ENCODE data around the gene NDOR1. TPM values are rescaled to one million over a fixed set of nuclear protein-coding genes. Genes with fewer than 3 reads are reported as not detected.

NDOR1 gene
- 12.5 to 19.9 TPM (median 19.0 TPM) in 5 replicates for total RNA-seq (2022; extraction: Qiagen RNA extraction; ENCODE audit: low read depth)

DNA sequence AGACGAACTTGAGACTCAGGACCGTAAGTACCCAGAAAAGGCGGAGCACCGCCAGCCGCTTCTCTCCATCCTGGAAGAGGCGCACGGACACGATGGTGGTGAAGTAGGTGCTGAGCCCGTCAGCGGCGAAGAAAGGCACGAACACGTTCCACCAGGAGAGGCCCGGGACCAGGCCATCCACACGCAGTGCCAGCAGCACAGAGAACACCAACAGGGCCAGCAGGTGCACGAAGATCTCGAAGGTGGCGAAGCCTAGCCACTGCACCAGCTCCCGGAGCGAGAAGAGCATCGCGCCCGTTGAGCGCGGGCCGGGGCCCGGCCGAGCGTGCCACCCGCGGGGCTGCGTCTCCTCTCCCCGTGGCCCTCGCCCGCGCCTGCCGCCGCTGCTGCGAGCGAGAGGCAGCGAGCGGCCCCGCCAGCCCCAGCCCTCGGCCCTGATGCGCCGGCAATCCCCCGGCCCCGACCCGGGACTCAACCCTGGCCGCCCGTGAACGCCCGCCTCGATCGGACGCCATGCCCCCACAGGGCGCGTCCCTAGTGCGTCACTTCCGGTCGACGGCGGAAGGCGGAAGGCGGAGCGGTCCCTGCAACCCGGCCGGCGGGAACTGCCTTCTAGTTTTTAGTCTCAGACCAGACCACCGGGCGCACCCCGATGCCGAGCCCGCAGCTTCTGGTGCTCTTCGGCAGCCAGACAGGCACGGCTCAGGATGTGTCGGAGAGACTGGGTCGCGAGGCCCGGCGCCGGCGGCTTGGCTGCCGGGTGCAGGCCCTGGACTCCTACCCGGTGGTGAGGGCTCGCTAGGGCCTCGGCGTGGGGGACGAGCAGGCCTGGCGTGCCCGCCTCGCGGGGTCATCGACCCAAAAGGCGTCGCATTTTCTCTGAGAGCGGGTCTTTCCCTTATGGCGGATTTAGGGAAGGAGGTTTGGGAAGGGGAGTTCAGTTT is at the start of gene NDOR1, which contains the start of gene TMEM203:
NDOR1 (plus strand) TSS at position 575 of the 944 bp plus-strand sequence; CDS start at position 653, 78 bp downstream.
TMEM203 (minus strand) TSS at position 523 of the 944 bp plus-strand sequence; CDS start at position 289, 234 bp downstream.

DNA sequence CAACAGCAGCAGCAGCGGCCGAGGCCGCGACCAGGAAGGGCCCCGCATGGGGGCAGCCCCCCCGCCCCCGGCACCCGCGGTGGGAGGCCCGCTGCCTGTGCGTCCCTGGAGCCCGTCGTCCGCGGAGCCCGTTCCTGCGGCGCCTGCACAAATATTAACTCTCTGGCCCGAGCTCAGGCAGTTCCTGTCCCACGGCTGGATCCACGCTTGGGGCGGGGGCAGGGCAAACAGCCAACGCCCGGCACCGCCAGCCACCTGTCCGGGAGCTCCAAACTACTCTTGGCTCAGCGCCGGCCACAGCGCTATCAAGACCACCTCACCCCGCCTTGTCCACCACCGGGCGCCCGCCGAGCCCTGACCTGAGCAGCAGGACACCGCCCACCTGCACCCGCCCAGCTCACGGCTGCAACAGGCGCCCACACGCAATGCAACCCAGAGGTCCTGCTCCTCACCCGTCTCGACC is 35.6 kb upstream of the NDOR1 start, which contains the start of gene LRRC26:
LRRC26 (minus strand) TSS at position 156 of the 463 bp plus-strand sequence; CDS start at position 48, 108 bp downstream.

DNA sequence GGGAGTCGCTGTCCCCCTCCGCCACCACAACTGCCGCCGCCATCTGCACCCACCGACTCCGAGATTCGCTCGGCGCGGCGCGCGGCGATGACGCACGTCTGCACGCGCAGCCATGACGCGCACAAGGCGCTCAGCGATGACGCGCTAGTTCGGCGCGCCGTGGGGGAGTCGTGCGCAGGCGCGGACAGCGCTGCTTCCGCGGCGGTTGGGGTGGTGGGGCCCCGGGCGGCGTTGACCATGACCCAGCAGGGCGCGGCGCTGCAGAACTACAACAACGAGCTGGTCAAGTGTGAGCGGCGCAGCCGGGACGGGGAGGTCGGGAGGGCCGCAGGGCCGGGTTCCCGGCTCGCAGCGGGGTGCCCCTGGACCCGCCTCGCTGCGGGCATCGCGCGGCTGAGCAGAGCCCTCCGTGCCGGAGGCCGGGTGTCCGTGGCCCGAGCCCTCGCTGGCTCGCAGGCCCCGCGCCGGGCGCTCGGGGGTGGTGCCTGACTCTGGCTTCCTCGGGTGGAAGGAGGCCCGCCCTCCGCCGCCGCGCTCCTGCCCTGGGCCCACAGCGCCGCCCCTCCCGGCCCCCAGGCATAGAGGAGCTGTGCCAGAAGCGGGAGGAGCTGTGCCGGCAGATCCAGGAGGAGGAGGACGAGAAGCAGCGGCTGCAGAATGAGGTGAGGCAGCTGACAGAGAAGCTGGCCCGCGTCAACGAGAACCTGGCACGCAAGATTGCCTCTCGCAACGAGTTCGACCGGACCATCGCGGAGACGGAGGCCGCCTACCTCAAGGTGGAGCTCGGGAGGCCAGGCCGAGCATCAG is 16.8 kb upstream of the NDOR1 start, which contains the start of the genes ANAPC2 and SSNA1:
ANAPC2 (minus strand) TSS at position 71 of the 807 bp plus-strand sequence; CDS start at position 43, 28 bp downstream.
SSNA1 (plus strand) TSS at position 187 of the 807 bp plus-strand sequence; CDS start at position 238, 51 bp downstream.

DNA sequence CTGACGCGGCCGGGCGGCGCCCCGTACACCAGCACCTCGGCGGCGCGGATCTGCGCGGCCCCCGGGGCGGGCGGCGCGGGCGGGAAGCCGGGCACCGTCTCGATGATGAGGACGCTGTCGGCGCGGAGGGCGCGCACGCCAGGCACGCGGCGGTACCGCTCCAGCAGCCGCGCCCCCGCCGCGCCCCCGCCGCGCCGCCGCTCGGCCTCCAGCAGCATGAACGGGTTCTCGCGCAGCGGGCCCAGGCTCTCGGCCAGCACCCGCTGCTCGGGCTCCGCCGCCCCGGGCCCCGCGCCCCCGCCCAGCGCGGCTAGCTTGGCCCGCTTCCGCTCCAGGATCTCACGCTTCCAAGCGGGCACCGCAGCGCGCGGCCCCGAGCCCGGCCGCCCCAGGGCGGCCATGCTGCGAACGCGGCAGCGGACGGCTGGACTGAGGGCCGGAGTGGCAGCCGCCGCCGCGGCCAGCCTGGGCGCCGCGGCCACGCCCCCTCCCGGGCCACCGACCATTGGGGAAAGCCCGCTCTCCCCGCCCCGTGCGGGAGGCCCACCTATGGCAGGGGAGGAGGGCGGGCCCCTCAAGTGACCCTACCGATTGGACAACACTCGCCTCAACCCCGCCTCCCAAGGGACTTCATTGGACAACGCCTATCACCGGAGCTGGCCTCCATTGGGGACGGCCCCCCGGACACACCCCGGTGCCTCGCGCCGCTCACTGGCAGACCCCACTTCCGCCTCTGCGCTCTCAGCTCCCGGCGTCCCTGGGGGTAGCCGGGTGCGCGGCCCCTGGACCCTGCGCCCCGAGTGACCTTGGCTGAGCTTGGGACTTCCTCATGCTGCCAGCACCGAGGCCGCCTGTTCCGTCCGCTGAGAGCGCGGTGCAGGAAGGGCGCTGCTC is 4.9 kb upstream of the NDOR1 start, which contains the start of gene TPRN:
TPRN (minus strand) TSS at position 431 of the 894 bp plus-strand sequence; CDS start at position 401, 30 bp downstream.

DNA sequence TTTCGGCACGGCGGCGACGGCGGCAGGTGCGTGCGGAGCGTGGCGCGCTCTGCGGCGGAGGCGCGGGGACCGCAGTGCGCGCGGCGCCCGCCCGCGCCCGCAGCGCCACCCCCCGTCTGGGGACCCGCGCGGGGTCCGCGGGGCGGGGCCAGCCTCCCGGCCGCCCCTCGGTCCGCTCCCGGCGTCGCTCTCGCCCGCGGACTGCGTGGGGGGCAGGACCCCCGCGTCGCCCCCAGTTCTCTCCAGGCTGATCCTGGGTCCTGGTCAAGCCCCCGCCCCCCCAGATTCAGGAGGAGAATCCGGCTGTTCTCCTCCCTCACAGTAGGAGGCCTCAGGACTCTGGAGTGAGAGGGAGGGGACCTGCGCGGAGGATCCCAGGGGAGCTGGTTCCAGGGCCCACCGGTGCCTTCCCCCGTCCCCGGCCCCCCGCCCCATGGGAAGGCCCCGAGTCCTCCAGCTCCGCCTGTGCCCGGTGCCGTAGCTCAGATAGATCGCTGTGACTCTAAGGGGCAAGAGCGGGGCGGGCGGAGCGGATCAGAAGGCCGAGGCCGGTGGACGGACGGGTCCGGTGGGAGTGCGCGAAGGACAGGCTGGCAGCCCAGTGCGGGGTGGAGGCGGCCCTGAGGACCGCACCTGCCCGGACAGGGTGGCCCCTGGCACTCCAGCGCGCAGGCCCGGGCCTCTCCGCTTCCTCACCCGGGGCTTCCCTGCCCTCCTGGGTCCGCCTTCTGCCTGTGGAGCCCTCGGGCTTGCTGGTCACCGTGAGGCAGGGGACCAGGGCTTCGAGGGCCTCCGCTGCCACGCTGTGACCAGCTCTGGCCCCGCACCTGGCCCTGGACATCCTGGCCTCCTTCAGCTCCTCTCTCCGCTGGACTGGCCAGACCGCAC is 16.9 kb downstream of the NDOR1 start, which contains the start of gene RNF208:
RNF208 (minus strand) TSS at position 51 of the 888 bp plus-strand sequence. CDS start 1,028 bp downstream, outside the sequence.

DNA sequence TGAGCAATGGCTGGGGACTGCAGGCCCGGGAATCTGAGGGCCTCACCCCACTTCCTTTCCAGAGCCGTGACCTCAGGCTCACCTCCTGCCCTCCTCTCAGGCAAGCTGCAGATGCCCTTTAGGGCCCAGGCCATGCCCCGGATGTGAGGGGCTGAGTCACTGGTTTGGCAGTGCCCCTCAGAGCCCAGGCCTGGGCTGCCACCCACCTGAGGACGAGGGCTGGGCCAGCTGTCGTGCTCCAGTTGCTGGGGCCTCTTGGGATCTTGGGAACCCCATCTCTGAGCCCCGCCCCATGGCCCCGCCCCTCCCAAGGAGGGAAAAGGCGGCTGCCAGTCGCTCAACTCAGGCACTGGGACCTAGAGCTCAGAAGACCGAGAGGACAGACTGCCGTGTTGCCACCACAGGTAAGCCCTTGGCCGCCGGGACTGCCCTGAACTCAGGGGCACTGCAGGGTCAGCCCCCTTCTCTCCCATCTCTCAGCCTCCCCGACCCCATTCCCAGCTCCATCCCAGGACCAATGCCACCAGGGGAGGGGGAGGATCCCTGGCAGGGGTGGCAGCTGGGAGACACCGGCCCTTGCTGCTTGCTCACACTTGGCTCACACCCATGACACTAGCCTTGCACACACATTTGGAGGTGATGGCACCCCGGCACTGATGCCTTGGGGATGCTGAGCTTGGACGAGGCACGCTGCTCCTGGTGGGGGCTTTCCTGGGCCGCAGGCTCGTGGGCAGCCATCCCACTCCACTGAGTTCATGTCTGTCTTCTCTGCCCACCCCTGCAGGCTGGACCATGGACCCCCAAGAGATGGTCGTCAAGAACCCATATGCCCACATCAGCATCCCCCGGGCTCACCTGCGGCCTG is 19.6 kb downstream of the NDOR1 start, which contains the start of gene CYSRT1:
CYSRT1 (plus strand) TSS at position 345 of the 865 bp plus-strand sequence; CDS start at position 793, 448 bp downstream.

DNA sequence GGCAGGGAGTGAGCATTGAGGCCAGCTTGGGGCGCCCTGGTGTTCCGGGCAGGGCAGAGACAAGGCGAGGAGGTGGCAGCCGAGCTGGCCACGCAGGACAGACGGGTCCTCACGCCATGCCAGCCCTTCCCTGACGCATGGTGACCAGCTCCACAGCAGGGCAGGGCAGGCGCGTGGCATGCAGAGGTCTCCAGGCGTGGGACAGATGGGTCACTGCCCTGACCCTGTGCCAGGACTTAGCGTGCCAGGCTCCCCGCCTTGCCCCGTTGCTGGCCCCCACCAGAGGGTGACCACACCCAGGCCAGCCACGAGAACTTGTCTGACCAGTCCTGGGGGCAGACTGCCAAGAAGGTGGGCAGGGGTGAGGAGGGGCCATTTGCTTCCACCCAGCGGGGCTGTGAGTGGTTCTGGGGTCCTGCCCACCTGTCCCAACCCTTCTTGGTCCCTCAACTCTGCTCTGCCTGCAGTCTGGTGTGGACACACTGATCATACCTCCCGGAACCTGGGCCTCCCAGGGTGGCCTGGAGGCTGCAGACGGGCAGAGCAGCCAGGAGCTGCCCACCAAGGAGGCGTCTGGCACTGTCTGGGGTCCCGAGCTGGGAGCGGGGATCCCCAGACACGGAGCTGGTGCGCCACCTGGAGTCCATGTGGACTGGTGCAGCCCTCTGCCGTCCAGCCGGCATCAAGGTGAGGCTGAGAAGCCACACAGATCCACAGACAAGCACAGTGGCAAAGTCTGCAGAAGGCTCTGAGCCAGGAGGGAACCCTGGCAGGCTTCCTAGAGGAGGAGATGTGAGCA is 21.8 kb downstream of the NDOR1 start, which contains the start of gene RNF224:
RNF224 (plus strand) TSS at position 449 of the 799 bp plus-strand sequence. CDS start 834 bp downstream, outside the sequence.

DNA sequence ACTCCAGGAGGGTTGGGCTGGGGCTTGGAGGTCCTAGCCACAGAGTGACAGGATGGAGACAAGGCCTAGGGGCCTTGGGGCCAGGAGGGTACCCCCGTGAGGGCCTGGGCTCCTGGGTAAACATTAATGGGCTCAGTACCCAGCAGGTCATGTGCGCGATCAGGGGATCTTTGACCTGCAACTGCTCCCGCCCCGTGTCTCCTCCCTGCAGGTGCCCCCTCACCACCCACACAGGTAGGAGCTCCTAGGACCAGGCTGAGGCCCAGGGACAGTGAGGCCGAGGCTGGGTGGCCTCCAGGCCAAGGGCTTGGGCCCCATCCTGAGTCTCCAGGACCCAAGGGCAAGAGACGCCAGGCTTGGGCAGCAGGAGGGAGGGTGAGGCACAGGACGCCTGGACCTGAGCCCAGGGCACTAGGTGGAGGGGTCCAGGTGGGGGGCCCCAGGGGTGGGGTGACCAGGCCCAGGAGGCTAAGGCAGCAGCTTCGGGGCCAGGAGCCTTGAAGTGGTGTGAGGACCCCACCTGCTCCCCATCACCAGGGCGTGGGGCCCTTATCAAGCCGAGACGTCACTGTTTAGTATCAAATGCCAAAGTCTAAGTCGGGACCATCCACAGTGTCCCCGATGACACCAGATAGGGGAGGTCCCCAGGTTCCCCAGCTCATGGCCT is 25.3 kb downstream of the NDOR1 start, which contains the start of gene SLC34A3:
SLC34A3 (plus strand) TSS at position 197 of the 667 bp plus-strand sequence. CDS start 802 bp downstream, outside the sequence.

DNA sequence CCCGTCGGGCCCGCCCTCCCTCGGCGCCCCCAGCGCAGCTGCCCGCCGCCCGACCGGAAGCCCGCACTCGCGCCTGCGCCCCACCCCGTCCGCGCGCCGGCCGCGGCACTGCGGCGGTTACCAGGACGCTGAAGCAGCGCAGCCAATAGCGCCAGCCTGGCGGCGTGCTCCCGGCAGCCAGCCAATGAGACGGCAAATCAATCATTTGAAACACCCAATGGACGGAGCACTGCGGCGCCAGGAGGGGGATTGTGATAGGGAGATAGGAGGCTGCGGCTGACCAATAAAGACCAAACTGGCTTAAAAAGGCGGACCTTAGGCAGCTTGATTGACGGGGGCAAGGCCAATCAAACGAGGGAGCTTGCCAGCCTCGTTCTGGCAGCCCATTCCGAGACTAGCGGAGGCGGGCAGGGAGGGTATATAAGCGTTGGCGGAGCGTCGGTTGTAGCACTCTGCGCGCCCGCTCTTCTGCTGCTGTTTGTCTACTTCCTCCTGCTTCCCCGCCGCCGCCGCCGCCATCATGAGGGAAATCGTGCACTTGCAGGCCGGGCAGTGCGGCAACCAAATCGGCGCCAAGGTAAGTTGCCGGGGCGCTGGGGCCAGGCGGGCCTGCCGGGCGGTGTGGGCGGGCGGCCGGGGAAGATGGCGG is 35.5 kb downstream of the NDOR1 start, which contains the start of gene TUBB4B:
TUBB4B (plus strand) TSS at position 447 of the 649 bp plus-strand sequence; CDS start at position 521, 74 bp downstream.

DNA sequence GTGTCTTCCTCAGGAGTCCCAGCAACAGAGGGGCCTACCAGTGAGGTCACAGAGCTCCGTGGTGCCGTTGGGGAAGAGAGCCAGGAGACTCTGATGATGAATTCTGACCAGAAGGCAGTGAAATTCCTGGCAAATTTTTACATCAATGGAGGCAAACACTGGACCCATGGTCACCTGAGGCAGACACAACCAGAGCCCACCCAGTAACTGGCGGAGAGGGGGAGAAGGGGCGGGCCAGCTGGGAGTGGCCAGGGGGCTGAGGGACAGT is 45.6 kb downstream of the NDOR1 start, which contains the start of gene STPG3:
STPG3 (plus strand) TSS at position 93 of the 268 bp plus-strand sequence; CDS start at position 94, 1 bp downstream.

DNA sequence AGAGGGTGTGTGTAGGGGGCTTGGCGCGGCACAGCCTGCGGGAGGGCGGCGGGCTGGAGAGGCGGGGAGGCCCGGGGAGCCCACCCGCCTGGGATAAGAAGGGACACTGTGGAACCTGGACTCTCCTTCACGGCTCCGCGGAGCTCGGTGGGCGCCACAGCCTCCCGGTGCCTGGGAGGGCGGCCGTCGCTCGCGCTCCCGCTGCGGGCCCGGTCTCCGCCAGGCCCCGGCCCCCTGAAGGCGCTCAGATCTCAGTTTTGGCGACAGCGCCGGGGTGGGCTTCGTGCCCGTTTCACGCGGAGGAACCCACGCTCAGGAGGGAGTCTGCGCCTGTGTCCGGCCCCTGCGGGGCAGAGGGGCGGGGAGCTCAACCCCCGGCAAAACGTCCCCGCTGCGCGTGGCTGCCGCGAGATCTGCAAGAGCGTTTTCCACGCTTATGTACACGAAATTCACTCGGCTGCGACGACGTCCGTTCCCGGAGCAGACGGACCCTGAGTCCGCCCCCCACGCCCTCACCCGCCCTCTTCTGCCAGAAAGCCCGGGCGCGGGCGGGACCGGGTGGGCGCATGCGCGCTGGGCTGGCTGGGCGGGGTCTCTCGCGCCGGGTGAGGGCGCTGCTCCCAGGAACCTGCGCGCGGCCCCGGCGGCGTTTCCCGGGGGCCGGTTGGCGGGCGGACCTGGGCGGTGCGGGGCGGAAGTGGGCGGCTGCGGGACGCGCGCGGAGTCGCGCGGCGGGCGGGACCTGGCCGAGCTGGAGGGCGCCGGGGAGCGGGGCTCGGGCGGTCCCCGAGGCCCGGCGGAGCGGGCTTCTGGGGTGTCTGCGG is 49.3 kb downstream of the NDOR1 start, which contains the start of gene NELFB:
NELFB (plus strand) TSS at position 704 of the 824 bp plus-strand sequence.

